Measurements from ENCODE around the gene ADGRB2.
A peak's percentile ranks its signal among the peaks of the same experiment; 100 is the strongest.
"Not testable (repeated sequence)": the region's sequence is repeated elsewhere in the genome, so short reads cannot be mapped to it uniquely, and the experiment has no call there.

ADGRB2 gene

GRCh38 chr1:31707711-31708110 lies 56.4 kb downstream of the ADGRB2 start:
- peaks cover 5 to 54% (median 40%) of the 10 kb centered on the region in 4 donors for H3K4me1 ChIP-seq
- intact Hi-C loops (cut with DNase I; ENCODE audit: low total_unique reads), result loop anchor here (5.0 kb wide), 1 partner anchor 45 kb away; no protein-coding TSS in a partner anchor
- H3K36me3 ChIP-seq, result no peaks in the 10 kb centered on the region
- TF ChIP-seq, protein P1, sequence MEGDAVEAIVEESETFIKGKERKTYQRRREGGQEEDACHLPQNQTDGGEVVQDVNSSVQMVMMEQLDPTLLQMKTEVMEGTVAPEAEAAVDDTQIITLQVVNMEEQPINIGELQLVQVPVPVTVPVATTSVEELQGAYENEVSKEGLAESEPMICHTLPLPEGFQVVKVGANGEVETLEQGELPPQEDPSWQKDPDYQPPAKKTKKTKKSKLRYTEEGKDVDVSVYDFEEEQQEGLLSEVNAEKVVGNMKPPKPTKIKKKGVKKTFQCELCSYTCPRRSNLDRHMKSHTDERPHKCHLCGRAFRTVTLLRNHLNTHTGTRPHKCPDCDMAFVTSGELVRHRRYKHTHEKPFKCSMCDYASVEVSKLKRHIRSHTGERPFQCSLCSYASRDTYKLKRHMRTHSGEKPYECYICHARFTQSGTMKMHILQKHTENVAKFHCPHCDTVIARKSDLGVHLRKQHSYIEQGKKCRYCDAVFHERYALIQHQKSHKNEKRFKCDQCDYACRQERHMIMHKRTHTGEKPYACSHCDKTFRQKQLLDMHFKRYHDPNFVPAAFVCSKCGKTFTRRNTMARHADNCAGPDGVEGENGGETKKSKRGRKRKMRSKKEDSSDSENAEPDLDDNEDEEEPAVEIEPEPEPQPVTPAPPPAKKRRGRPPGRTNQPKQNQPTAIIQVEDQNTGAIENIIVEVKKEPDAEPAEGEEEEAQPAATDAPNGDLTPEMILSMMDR (IDR thresholded peaks at IDR 0.05), result no peak
- no peaks in the 10 kb centered on the region for H3K27me3 ChIP-seq
- H3K4me3 ChIP-seq, result no peak overlapping the region
- peak overlapping the region in 1 of 2 donors; percentile 12 for H3K27ac ChIP-seq
- no peaks in the 10 kb centered on the region for H3K9me3 ChIP-seq
- DNase-seq, result no peak

GRCh38 chr1:31707059-31707600 lies 57.0 kb downstream of the ADGRB2 start:
- H3K27ac ChIP-seq, DNase-seq, H3K9me3 ChIP-seq, H3K36me3 ChIP-seq, H3K27me3 ChIP-seq, H3K4me3 ChIP-seq: not testable (repeated sequence)
- intact Hi-C loops (cut with DNase I; ENCODE audit: low total_unique reads), result loop anchor here (5.0 kb wide), 1 partner anchor 45 kb away; no protein-coding TSS in a partner anchor
- H3K4me1 ChIP-seq, result peaks cover 0 to 54% (median 40%) of the 10 kb centered on the region in 4 donors

DNA sequence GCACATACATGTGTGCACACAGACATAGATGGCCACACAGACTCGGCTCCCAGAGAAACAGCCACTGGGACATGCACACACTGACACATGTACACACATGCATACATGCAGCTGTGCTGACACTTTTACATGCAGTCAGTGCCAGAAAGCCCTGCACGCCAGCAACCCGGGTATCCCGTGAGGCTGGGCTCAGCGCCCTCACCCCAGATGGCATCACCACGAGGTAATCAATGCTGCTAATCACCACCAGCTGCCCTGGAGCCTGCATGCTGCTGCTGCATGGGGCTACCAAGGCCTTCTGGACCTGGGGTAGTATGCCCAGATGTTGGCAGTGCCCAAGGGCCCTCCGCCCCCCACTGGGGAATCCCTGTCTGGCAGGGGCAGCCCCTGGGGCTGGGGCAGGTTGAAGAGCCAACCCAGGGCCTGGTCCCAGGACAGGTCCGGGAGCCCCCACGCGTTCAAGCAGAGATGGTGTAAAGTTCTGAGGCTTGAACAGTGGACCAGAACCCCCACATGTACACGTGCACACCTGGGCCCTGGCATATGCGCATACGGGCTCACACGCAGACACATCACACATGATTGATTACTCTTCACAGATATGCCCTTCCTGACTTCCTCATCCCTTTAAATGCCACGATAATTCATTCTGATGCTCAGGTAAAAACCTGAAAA lies 57.6 kb downstream of the ADGRB2 start:
- no peak overlapping the region for H3K4me3 ChIP-seq
- H3K27ac ChIP-seq, result no peak overlapping the region
- intact Hi-C loops (cut with DNase I; ENCODE audit: low total_unique reads), result loop anchor here (5.0 kb wide), 1 partner anchor 44 kb away; no protein-coding TSS in a partner anchor
- H3K9me3 ChIP-seq, result no peaks in the 10 kb centered on the region
- H3K4me1 ChIP-seq, result peaks cover 0 to 54% (median 44%) of the 10 kb centered on the region in 4 donors
- H3K36me3 ChIP-seq, result no peaks in the 10 kb centered on the region
- H3K27me3 ChIP-seq, result no peaks in the 10 kb centered on the region
- TF ChIP-seq, protein P1 (IDR thresholded peaks at IDR 0.05), result no peak
- DNase-seq, result no peak

DNA sequence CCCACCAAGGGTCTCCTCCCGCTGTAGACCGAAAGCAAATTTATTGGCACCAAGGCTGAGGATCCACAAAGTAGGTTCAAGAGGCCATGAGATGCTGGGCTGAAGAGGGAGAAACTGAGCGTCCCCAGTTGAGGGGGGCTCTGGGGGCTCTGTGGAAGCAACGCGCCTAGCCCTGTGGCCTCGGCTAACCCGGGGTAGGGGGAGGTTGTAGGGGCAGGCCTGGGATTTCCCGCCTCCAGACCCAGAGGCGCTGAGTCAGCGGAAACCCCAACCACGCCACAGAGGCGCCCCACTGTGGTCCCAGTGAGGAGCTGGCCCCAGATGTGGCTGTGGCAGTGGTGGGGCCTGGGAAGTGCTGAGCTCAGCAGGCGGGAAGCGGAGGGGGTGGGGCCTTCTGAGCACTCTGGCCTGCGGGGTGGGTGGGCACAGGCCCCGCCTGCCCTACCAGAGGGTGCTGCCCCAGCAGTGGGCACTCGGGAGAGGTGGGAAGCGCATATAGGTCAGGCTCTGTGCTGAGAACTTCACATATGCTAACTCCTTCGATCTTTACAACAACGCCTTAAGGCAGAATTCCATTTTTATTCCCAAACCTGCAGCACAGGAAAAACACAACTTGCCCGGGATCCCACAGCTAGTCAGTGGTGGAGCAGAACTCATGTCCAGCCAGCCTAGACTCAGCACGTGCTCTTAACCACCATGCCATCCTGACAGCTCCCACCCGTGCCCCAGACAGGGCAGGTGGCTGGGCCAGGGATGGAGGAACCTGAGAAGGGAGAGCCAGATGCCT lies 58.9 kb downstream of the ADGRB2 start:
- no peaks in the 10 kb centered on the region for H3K36me3 ChIP-seq
- H3K4me3 ChIP-seq, result peak overlapping the region; percentile 54 to 62
- H3K27me3 ChIP-seq, result no peaks in the 10 kb centered on the region
- peak; percentile 56 to 83 for DNase-seq
- no peaks in the 10 kb centered on the region for H3K9me3 ChIP-seq
- peak overlapping the region; percentile 83 for H3K27ac ChIP-seq
- TF ChIP-seq, protein P1 (IDR thresholded peaks at IDR 0.05), result peak; percentile 35 to 57
- intact Hi-C loops (cut with DNase I; ENCODE audit: low total_unique reads), result loop anchor here (5.0 kb wide), 1 partner anchor 43 kb away; no protein-coding TSS in a partner anchor
- peaks cover 4 to 66% (median 54%) of the 10 kb centered on the region in 4 donors for H3K4me1 ChIP-seq

GRCh38 chr1:31704271-31705079 lies 59.7 kb downstream of the ADGRB2 start:
- Histone ChIP-seq H3K27ac (peak overlapping the region; percentile 83), H3K36me3 (peaks cover 0 to 2% (median 0%) of the 10 kb centered on the region in 3 donors), H3K4me1 (peaks cover 4 to 74% (median 62%) of the 10 kb centered on the region in 4 donors), H3K9me3 (no peaks in the 10 kb centered on the region), H3K4me3 (peak overlapping the region; percentile 54 to 62), H3K27me3 (no peaks in the 10 kb centered on the region)
- intact Hi-C loops (cut with DNase I; ENCODE audit: low total_unique reads), result loop anchor here (5.0 kb wide), 1 partner anchor 42 kb away; no protein-coding TSS in a partner anchor
- peak; percentile 75 to 79 for DNase-seq
- TF ChIP-seq, protein P1 (IDR thresholded peaks at IDR 0.05), result no peak

Data from tibial artery (tissue), 4 donors.